Right kidney (tissue), 1 donor: ENCODE measurements around the gene NSUN3.

Source experiments
- DNase-seq: peaks from one replicate; pipeline ENCODE4 v3.0.0-alpha.2; 2016

NSUN3 gene

DNA sequence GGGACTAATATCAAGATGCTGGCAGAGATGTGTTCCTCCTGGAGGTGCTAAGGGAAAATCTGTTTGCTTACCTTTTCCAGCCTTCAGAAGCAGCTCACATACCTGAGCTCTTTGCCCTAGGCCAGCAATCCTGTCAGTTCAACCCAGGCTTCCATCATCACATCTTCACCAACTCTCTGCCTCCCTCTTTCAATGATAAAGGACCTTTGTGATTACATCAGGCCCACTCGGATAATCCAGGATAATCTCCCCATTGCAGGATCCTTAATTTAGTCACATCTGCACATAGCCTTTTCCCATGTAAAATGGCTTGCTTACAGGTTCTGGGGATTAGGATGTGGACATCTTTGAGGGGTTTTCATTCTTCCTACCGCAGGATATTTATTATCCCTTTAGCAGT, 58.3 kb downstream of the NSUN3 start:
- no peak for DNase-seq

- no peak for DNase-seq
These were observed 64.3 kb downstream of the NSUN3 start for GRCh38 chr3:94127115-94127514.

GRCh38 chr3:94130690-94131089, 67.8 kb downstream of the NSUN3 start:
- no peak for DNase-seq

DNA sequence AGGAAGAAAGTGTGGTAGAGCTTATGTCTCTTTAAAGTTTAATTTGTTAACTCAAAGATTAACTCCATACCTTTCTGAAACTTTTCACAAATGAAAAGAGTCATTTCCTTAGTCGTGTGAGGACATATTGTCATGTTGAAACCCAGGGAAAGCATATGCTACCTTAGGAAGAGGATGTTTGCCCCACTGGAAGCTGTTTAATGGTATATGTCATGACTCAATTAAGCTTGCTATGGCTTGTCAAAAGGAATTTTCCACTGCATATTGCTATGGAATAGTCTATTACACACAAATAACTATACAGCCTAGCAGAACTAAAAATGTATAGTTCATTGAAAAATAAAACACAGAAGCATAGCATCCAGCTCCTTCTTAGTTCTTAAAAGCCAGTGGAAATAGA, 69.9 kb downstream of the NSUN3 start:
- DNase-seq: no peak

DNA sequence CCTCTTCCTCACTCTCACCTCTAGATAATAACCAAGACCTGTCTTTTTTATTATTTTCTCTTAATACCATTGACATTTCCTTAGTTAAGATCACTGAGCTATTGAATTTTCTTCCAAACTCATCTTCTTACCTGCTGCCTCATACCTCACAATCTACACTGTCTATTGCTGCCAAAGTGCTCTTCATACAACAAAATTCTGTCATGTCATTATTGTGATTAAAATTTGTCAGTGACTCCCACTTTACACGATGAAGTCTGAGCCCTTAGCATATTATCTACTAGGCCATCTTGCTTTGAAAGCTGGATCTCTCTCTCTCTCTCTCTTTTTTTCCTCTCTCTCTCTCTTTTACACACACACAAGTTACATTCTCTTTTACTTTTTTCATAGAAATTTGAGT, 73.3 kb downstream of the NSUN3 start:
- DNase-seq: no peak

DNA sequence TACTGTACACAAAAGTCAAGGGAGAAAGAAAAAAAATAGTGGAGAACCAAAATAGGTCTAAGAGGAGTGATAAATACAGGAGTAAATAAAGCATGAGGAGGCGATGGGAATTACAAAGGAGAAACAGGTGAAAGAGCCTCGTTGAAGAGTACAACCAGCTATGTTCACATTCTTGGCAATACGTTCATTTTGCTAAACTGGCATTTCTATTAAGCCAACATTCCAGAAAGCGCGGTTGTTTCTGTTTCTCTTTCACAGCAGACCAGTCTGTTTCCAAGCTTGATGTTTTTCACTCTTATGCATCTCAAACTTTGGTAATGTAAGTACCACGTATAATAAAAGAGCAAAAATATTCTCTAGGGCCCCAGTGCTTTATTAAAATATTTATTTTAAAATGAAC, 74.5 kb downstream of the NSUN3 start:
- no peak for DNase-seq

DNA sequence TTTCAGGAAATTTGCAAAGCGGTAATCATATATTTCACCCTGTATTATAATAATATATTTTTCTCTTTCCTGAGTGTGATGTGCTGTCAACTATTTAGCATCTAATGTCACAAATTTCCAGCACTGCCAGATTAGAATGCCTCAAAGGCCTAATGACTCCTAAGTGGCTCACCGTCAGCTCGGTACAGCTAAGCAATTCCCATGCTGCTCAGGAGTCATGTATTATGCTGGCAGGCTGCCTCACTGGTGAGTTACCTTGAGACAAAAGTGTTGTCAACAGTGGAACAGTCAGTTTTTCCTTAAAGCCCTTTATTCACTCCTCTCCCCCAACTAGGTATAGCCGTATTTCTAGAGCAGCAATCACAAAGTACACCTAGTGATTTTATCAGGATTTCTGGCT, 83.6 kb downstream of the NSUN3 start:
- DNase-seq: no peak

DNA sequence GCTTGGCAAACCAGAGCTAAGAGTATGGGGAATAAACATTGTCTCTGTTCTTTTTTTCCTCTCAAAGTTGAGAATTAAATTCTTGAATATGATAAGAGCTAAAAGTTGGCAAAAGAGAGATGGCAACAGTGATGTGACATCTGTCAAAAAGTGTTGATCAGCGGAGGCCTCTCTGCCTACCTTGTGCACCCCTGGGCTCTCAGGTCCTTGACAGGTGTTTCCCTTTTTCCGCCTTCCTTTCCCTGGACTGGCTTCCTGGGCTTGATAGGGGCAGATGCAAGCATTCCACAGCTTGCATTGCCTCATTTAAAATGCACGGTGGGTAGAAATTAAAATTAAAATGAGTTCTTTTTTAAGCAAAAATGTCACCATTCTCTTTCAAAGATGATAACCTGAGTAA, 84.2 kb downstream of the NSUN3 start:
- no peak for DNase-seq

DNA sequence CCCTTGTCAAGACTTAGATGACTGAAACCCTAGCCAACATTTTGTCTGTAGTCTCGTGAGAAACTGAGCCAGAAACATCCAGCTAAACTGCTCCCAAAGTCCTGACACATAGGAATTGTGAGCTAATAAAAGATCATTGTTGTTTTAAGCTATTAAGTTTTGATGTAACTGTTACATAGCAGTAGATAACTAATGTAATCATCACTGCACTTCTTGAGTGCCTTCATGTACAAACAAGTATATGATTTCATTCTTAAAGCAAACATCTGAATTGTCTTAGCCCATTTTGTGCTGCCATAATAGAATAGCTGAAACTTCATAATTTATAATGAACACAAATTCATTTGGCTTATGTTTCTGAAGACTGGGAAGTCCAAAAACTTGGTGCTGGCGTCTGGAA, 87.3 kb downstream of the NSUN3 start:
- DNase-seq: no peak

DNA sequence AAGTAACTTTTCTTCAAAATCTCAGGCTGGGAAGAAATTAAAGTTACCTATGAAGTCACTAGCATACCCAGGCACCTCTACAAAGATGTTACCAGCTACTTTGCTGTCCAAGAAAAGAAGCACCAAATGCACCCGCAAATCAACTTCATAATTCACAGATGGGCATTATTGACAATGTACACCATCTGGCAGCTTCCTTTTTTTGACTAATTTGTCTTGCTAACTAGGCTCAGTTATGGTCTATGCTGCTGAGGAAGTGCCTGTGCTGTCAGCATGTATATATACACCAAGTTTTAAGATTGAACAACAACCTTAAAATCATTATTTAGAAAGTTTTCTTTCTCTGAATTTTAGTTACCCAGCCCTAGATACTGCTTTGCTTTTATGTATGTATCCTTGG, 93.8 kb downstream of the NSUN3 start:
- DNase-seq: no peak

DNA sequence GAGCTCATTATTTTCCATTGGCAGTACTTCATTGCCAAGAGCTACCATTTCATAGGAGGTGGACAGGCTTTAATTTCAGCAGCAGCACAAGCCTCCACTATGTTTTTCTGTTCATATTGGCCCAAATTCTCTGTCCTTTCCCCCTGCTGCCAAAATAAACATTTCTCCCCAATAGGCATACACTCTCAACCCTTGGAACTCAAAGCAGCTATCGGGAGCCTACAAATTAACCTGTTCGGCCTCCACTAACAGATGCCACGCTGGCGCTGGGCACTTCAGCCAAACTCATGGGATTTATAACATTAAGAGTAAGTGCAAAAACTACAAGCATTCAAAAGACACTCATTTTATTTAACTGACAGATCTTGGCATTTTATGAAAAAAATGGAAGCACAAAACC, 95.7 kb downstream of the NSUN3 start:
- no peak for DNase-seq

GRCh38 chr3:94159062-94159828, 96.4 kb downstream of the NSUN3 start:
- DNase-seq: no peak

- DNase-seq: no peak
These were observed 99.8 kb downstream of the NSUN3 start for GRCh38 chr3:94162700-94163099.

DNA sequence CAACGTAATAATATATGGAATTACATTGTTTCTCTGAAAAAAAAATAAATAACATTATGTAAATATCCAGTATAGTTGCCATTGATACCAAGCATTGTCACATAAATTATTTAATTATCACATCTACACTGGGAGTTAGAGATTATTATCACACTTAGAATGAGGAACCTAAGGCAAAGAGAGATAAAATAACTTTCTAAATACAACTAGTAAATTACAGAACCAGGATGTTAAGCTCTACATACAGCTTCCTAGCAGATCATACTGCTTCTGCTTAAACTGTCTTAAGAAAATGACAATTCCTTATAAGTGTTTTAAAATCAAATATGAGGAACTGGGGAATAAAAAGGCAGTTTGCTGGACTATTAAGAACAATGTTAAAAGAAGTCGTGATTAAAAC, 104.5 kb downstream of the NSUN3 start:
- no peak for DNase-seq

DNA sequence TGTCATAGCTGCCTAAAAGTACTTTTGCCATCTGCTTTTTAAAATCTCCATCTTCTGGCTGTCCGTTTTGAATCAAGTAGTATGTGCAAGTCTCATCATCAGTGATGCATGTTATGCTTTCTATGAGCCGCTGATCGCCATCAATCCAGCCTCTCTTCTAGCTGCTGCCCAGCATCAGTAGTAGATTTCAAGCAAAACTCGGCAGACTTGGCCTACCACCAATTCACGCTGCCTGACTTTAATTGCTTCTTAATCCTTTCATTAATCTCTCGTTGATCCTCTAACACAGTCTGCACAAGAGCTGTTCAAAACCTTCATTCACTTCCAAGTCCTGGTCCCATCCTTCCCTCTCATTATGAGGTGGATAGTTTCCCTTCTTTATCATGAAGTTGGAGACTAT, 104.9 kb downstream of the NSUN3 start:
- DNase-seq: no peak

DNA sequence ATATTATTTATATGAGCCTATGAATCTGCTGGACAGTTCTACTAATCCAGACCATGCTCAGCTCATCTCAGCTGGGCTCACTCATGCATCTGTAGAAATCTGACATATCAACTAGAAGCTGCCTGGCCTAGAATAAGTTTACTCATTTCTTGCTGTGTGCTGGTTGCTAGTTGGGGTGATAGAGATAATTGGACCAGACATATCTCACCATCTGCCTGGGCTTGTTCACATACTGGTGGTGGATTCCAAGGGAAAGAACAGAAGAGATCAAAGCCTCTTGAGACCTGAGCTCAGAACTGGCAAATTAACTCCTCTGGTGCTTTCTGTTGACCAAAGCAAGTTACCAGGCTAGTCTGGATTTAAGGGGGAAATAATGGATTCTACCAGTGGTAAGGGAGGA, 109.1 kb downstream of the NSUN3 start:
- no peak for DNase-seq

GRCh38 chr3:94172695-94173310, 109.9 kb downstream of the NSUN3 start:
- DNase-seq: no peak

DNA sequence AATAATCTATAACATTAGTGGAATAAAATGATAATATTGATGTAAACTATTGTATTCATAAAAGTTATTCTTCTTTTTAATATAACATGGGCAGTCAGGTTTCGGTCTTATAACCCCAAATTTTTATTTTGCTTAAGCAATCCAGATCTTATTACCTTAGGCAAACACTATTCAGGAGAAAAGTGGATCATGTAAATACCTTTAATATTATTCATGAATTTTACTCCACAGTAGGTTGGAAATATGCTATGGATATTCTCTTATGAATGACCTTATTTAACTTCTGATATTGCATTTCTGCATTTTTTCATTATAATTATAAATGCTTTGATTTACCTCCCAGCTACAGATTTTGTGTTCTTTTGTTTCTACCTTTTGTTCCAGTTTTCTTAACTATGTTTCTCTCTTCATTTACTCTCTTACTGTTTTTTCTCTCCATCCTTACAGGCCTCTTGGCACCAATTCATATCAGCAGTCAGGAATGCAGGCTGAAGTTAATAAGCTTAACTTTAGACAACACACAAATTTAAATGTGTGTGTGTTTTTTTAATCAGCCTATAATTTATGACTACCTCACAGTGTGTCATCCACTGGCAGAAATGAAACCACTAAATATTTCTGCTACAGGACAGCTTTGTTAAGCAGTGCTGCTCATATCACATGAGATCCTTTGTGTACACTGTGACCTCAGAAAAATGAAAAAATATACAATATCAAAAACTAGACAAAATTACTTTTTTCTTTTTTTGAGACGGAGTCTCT, 111.0 kb downstream of the NSUN3 start:
- DNase-seq: no peak

GRCh38 chr3:94175677-94176076, 112.8 kb downstream of the NSUN3 start:
- DNase-seq: no peak

- DNase-seq: no peak
These were observed 114.3 kb downstream of the NSUN3 start for GRCh38 chr3:94176988-94177745.
